Central memory CD8-positive, alpha-beta T cell (primary cell): ENCODE results near the gene CTNNA1.

Source experiments
- ATAC-seq: fragments of 150-1000 bp; cut with Tn5 transposase; replicated peaks from 2 replicates; pipeline ENCODE4 v1.10.0; 2022; ENCODE audit warnings: mild to moderate bottlenecking, moderate FRiP score, moderate number of reproducible peaks; ENCODE audit not compliant: poor library complexity, severe bottlenecking; ENCODE audit errors: extremely low read depth
- DNase-seq, 2 donors: peaks; one replicate each; pipeline ENCODE4 v3.0.0; 2021; ENCODE audit warnings: low spot score in 2 of 2
- H3K27ac Mint-ChIP-seq: one replicate; pipeline ENCODE4 v1.8.0; 2022; ENCODE audit warnings: low read depth, mild to moderate bottlenecking, moderate library complexity, mixed read lengths
- H3K27me3 Mint-ChIP-seq: one replicate; pipeline ENCODE4 v1.8.0; 2022; ENCODE audit warnings: mixed read lengths
- H3K36me3 Mint-ChIP-seq: one replicate; pipeline ENCODE4 v1.8.0; 2022; ENCODE audit warnings: mild to moderate bottlenecking, moderate library complexity, mixed read lengths; ENCODE audit not compliant: insufficient read depth
- H3K4me1 Mint-ChIP-seq: one replicate; pipeline ENCODE4 v1.8.0; 2022; ENCODE audit warnings: mixed read lengths
- H3K4me3 Mint-ChIP-seq: one replicate; pipeline ENCODE4 v1.8.0; 2022; ENCODE audit warnings: mild to moderate bottlenecking, moderate library complexity, mixed read lengths
- H3K9me3 Mint-ChIP-seq: one replicate; pipeline ENCODE4 v1.8.0; 2022; ENCODE audit warnings: mixed read lengths

The CTNNA1 gene

DNA sequence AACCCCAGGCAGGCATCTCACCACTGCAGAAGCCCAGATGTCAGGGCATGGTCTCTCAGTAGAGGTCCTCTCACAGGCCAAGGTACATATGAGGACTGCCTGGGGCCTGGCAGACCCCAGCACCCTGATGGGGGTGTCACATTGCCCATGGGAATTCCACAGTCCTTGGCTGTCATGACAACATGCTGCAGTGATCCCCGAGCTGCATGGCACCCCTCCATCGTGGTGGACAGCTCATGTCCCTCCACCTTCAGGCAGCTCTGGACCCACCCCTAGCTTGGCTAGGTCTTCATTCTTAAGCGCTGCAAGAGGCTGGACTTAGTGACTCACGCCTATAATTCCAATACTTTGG lies 196.0 kb downstream of the CTNNA1 start:
- peaks cover 20% of the 10 kb centered on the region for H3K4me1 Mint-ChIP-seq
- H3K4me3 Mint-ChIP-seq: no peak overlapping the region
- H3K36me3 Mint-ChIP-seq: peaks cover 3% of the 10 kb centered on the region
- DNase-seq (no peak), ATAC-seq (no peak)
- H3K27ac Mint-ChIP-seq: no peak overlapping the region
- no peaks in the 10 kb centered on the region for H3K9me3 Mint-ChIP-seq
- H3K27me3 Mint-ChIP-seq: no peaks in the 10 kb centered on the region

DNA sequence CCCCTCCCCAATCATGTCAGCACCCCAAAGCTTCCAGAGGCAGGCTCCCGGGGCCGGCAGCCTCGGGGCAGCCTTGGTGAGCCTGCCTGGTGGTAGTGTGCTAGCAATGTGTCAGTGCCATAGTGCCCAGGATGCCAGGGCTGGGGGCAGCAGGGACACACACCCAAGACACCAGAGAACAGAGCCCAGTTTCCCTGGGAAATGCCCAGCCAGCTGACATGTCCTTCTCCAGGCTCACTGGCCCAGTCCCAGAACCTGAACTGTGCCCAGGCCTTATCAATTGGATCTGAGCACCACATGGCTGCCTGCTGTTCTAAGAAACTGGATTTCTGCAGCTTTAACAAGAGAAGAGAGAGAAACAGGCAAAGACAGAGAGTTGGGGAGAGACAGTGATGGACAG lies 196.8 kb downstream of the CTNNA1 start:
- Mint-ChIP-seq H3K9me3 (no peaks in the 10 kb centered on the region), H3K4me1 (peaks cover 20% of the 10 kb centered on the region), H3K4me3 (no peak overlapping the region), H3K27ac (no peak overlapping the region), H3K36me3 (peaks cover 3% of the 10 kb centered on the region), H3K27me3 (no peaks in the 10 kb centered on the region)
- no peak for DNase-seq
- ATAC-seq: no peak

DNA sequence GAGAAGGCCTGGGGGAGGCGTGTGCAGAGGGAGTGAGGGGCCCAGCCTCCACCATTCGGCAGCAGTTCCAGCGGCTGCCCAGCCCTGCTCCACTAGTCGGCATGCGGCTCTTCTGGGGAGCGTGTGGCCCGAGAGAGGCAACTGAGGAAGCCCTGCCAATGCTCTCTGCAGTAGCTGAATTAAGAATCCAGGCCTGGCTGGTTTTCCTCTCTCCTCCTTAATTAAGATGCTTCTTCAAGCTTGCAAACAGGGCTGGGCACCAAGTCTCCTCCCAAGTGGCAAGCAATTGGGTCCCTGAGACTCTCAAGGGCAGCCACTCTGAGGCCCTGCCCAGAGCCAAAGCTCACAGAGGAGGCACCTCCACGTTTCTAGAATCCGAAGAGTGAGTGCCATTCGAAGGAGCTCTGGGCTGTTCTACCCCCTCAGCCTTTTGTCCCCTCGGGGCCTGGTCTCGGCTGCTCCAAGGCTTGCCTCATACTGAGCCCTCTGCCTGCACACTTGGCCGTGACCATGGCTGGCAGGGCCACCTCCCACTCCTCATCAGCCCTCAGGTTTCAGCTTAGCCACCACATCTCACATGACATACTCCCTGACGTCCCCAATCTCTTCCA lies 197.3 kb downstream of the CTNNA1 start:
- peaks cover 3% of the 10 kb centered on the region for H3K36me3 Mint-ChIP-seq
- ATAC-seq (no peak), DNase-seq (no peak)
- H3K9me3 Mint-ChIP-seq: no peaks in the 10 kb centered on the region
- no peaks in the 10 kb centered on the region for H3K27me3 Mint-ChIP-seq
- H3K27ac Mint-ChIP-seq: no peak overlapping the region
- peaks cover 20% of the 10 kb centered on the region for H3K4me1 Mint-ChIP-seq
- no peak overlapping the region for H3K4me3 Mint-ChIP-seq

DNA sequence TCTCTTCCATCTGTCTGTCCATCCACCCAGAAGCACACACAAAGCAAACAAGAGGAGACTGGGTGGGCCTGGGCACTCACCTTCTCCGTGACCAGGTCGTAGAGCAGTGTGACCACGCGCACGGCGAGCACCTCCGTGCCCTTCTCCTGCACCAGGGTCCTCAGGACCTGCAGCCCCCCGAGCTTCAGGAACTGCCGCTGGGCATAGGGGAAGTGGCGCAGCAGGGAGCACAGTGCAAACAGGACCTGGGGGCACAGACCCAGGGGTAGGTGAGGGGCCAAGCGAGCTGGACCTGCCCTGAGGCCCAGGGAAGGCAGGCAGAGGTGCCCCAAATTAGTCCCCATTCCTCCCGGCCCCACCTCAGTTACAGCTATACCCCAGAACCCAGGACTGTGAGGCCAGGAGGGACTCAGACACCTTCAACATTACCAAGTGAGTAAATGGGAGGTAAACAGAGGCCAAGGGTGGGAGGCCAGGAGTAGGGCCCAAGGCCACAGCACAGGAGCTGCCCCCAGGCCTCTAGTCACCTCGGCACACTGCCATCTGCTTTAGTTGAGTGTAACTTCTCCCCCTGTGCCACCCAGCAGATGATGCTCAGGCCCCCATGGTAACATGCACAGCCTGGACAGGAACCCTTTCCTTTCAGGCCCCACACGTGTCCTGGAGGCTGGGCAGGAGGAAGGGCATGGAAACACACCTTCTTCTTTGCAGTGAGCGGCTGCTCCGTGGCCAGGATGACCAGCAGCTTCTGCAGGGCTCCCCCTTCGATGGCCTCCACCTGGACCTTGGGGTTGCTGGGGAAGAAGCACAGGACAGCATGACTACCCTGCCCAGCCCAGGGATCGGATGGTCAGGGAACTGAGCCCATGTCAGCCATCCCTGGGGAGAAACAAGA lies 198.1 kb downstream of the CTNNA1 start:
- no peak overlapping the region for H3K4me3 Mint-ChIP-seq
- H3K27ac Mint-ChIP-seq: no peak overlapping the region
- peaks cover 3% of the 10 kb centered on the region for H3K36me3 Mint-ChIP-seq
- H3K27me3 Mint-ChIP-seq: no peaks in the 10 kb centered on the region
- peaks cover 20% of the 10 kb centered on the region for H3K4me1 Mint-ChIP-seq
- H3K9me3 Mint-ChIP-seq: no peaks in the 10 kb centered on the region
- no peak for DNase-seq
- ATAC-seq: no peak

DNA sequence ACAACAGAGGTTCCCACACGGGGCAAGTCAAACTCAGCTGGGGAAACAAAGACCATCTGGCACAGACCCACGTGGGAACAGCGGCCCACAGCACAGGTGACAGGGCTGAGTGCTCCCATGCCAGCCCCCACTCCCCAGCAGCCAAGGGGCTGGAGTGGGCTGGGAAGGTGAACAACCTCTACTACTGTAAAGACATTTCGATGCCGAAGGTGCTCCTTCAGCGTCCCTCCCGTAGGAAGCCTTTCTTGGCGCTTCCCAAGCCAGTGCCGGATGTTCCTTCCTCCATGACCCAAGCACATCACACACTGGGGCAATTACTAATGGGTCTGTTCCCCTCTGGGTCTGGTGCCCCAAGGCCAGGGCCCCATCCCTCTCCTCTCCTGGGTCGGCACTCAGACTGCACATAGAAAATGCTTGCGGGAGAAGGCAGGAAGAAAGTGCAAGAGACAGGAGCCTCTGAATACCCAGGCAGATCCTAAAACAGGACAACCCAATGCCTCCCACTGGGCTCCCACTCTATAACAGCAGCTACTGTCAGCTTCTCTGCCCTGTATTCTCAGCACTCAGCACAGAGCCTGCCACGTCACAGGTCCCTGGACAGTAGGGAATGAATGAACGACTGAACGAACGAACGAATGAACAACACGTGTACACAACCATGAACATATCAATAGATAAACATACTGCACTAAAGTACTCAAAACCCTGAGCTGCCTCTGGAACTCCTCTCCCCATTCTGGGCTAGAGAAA lies 198.9 kb downstream of the CTNNA1 start:
- no peak for DNase-seq
- no peaks in the 10 kb centered on the region for H3K27me3 Mint-ChIP-seq
- peaks cover 3% of the 10 kb centered on the region for H3K36me3 Mint-ChIP-seq
- H3K9me3 Mint-ChIP-seq: no peaks in the 10 kb centered on the region
- peaks cover 20% of the 10 kb centered on the region for H3K4me1 Mint-ChIP-seq
- H3K27ac Mint-ChIP-seq: peak overlapping the region; percentile 51
- ATAC-seq: no peak
- H3K4me3 Mint-ChIP-seq: no peak overlapping the region

DNA sequence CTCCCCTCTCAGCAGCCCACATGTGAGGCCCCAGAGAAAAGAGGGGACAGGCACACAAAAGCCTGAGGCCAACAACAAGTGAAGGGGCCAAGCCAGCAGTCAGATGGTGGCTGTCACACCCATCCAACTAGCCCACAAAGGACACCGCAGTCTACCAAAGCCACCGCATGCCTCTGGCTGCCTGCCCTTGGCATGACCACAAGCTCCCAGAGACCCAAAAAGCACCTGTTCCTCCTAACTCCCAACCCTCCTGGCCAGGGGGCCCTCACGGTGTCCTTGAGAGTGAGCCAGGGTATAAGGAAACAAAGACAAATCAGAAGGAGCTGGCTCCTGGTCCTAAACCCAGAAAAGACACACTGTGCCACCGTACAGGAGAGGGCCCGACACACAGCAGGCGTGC lies 199.7 kb downstream of the CTNNA1 start:
- Mint-ChIP-seq H3K9me3 (no peaks in the 10 kb centered on the region), H3K4me3 (peak overlapping the region; percentile 18), H3K4me1 (peaks cover 20% of the 10 kb centered on the region), H3K27ac (peak overlapping the region; percentile 51), H3K27me3 (no peaks in the 10 kb centered on the region), H3K36me3 (peaks cover 4% of the 10 kb centered on the region)
- DNase-seq: no peak
- no peak for ATAC-seq

DNA sequence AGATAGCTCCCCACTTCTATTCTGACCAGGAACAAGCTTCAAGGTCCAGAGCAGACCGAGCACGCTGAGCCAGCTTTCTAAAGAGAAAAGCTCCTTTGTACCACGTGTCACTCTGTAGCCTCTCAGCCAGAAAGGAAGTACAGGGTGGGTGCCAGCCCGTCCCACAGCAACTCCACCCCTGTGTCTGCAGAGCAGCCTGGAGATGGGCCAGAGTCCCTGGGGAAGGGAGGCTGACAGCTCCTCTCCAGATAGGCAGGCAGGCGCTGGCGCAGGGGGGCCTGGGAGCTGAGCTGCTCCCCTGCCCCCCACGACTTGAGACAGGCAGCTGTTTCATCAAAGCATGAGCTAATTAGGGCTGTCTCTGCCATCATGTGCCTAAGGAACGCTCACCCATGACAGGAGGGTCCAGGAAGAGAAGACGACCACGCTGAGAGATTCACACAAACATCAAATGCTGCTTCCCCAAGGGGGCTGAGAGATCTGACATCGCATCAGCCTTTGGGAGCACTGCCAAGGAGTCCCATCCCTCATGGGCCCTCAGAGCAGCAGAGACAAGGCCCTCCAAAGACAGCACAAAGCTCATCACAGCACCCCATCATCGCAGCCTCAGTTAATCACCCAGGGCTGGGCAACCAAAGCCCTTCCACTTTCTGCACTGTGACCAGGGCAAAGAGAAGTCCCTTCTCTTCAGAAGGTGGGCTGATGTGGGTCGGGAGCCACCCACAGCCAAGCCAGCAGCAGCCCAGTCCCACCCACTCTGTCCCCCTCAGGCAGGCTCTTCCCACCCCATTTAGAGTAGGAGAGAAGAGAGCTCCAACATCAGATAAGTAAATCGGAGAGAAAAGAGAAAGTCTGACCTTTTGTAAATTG lies 200.4 kb downstream of the CTNNA1 start:
- Mint-ChIP-seq H3K9me3 (no peaks in the 10 kb centered on the region), H3K4me1 (peaks cover 20% of the 10 kb centered on the region), H3K27me3 (no peaks in the 10 kb centered on the region), H3K27ac (peak overlapping the region; percentile 51), H3K36me3 (peaks cover 1% of the 10 kb centered on the region), H3K4me3 (peak overlapping the region; percentile 18)
- ATAC-seq (peak; percentile 71), DNase-seq (no peak)

DNA sequence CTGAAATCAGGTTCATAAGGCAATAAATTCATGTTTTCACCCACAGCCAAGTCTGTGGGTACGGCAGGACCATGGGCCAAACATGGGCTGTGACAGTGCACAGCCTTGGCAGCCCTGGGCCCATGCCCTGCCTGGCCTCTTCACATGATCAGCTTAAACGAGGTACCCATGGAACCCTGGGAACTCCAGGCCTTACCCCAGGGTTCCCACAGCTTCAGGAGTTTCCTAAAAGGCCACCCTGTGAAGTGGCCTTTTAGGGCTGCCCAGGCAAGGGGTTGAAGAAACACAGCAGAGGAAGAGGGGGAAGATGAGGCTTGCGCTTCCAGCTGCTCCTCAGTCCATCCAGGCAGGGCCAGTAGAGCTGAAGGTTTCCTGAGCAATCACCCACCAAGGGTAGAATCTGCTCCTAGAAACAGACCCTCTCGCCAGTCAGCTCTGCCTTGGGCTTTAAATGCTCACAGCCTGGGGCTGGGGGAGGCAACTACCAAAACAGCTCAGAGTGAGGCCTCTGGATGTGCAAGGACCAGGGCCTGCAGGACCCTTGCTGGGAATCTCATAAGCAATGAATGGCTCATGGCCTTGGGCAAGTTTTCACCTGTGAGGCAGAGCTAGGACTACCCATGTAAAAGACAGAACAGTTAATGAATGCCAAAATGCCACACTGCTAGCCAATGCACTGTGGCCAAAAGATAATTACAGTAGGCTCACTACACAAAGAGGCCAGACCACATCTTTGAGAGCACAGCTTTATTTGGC lies 201.2 kb downstream of the CTNNA1 start:
- Mint-ChIP-seq H3K27ac (no peak overlapping the region), H3K4me3 (no peak overlapping the region), H3K9me3 (no peaks in the 10 kb centered on the region), H3K4me1 (peaks cover 20% of the 10 kb centered on the region), H3K27me3 (no peaks in the 10 kb centered on the region), H3K36me3 (peaks cover 1% of the 10 kb centered on the region)
- no peak for DNase-seq
- ATAC-seq: no peak

DNA sequence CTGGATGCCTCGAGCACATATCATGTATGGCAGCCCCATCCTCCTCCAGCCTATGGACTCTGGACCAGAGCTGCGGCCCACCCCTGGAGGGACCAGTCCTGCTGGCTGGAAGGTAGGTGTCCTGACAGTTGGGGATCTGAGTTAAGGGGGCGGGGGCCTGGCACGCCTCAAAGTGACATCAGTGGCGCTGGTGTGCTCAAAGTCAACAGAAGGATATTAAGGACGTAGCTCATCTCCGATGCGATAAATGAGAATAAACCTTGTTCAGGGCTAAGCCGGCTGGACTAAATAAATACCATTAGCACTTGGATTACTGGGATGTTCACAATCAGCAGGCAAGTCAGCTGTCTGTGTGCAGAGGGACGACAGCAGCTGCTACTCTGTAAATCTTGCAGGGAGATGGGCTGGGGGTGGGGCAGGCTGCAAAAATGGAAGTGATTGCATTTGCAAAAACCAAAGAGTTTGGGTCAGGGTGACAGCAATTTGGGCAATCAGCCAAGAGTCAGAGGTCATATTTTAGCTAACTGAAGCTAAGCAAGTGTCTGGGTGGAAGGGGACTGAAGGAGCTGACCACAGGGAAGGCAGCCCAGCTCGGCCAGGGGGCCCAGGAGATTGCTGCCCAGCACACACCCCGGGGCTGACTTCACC lies 201.9 kb downstream of the CTNNA1 start:
- H3K4me3 Mint-ChIP-seq: no peak overlapping the region
- H3K36me3 Mint-ChIP-seq: peaks cover 4% of the 10 kb centered on the region
- no peaks in the 10 kb centered on the region for H3K9me3 Mint-ChIP-seq
- no peak for ATAC-seq
- H3K27ac Mint-ChIP-seq: no peak overlapping the region
- peaks cover 20% of the 10 kb centered on the region for H3K4me1 Mint-ChIP-seq
- no peaks in the 10 kb centered on the region for H3K27me3 Mint-ChIP-seq
- no peak for DNase-seq

DNA sequence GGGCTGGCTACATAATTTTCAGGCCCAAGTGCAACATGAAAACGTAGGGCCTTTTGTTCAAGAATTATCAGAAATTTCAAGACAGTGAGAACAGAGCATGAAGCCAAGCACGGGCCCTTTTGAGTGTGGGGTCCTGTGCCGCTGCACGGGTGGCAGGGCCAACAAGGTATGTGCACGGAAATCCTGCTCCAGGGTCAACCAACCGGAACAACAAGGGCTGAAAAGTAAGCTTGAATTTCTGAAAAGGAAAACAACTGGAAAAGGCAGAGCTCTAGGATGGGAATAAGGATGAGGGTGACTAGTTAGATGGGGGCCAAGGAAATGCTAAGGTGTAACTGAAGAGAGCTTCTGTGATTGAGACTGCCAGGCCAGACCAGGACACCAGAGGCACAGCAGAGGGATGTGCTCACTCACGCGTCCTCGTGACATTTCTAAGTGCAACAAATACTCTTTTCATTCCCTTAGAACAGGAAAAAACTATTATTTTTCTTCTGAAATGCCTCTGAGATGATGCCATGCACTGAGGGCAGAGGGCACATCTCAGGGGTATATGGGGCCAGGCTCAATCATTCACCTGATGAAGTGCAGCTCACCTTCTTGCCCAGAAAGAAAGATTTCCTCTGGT lies 202.6 kb downstream of the CTNNA1 start:
- H3K36me3 Mint-ChIP-seq: peaks cover 4% of the 10 kb centered on the region
- no peak for DNase-seq
- no peak overlapping the region for H3K4me3 Mint-ChIP-seq
- ATAC-seq: no peak
- no peak overlapping the region for H3K27ac Mint-ChIP-seq
- H3K9me3 Mint-ChIP-seq: no peaks in the 10 kb centered on the region
- H3K4me1 Mint-ChIP-seq: peaks cover 20% of the 10 kb centered on the region
- H3K27me3 Mint-ChIP-seq: no peaks in the 10 kb centered on the region

DNA sequence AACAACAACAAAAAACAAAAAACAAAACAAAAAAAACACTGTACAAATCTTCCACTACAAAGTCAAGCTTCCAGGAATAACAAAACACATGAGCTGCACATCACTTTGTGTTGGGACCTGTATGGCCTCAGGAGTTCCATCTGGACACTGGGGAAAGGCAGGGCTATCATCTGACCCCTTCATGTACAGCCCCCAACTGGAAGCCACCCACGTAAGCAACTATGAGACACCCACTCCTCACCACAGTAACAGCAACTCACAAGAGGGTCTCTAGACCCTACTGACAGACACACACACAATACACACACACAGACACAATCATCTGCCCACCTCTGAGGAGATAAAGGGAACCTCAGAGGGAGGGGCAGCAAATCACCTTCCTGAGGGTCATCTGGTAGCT lies 203.6 kb downstream of the CTNNA1 start:
- Mint-ChIP-seq H3K36me3 (peaks cover 4% of the 10 kb centered on the region), H3K27me3 (no peaks in the 10 kb centered on the region), H3K9me3 (no peaks in the 10 kb centered on the region), H3K4me1 (peaks cover 20% of the 10 kb centered on the region), H3K4me3 (no peak overlapping the region), H3K27ac (no peak overlapping the region)
- ATAC-seq (no peak), DNase-seq (no peak)
